WERI-Rb-1 (cell line): ENCODE measurements around the gene CYP11A1.

Experiments
- DNase-seq: peaks from one replicate; pipeline ENCODE4 v3.0.0-alpha.2; 2020
- H3K27ac ChIP-seq: fragments of 250-450 bp; sonication (Bioruptor Pico); 2 replicates; pipeline ENCODE4 v1.5.1; 2020; ENCODE audit warnings: mild to moderate bottlenecking, moderate library complexity
- H3K27me3 ChIP-seq: fragments of 250-450 bp; sonication (Bioruptor Pico); 2 replicates; pipeline ENCODE4 v1.5.1; 2021; ENCODE audit warnings: mild to moderate bottlenecking, low read depth, moderate library complexity; ENCODE audit not compliant: insufficient read depth, severe bottlenecking
- H3K36me3 ChIP-seq: fragments of 250-450 bp; sonication (Bioruptor Pico); 2 replicates; pipeline ENCODE4 v1.5.1; 2020; ENCODE audit warnings: mild to moderate bottlenecking, moderate library complexity
- H3K4me3 ChIP-seq: 2 replicates; pipeline ENCODE4 v1.5.1; 2011; ENCODE audit warnings: low read depth, mild to moderate bottlenecking, control low read depth, low read length
- H3K9me3 ChIP-seq: fragments of 250-450 bp; sonication (Bioruptor Pico); 2 replicates; pipeline ENCODE4 v1.5.1; 2021; ENCODE audit warnings: mild to moderate bottlenecking, moderate library complexity; ENCODE audit not compliant: severe bottlenecking
- CTCF ChIP-seq: IDR thresholded peaks from 2 replicates; pipeline ENCODE4 v1.5.1; 2011; ENCODE audit warnings: low read depth, mild to moderate bottlenecking, control low read depth, inconsistent platforms, low read length

The CYP11A1 gene

GRCh38 chr15:74326746-74327145 is 40.7 kb downstream of the CYP11A1 start:
- Histone ChIP-seq H3K4me3 (no peak overlapping the region), H3K27ac (no peak overlapping the region), H3K9me3 (no peaks in the 10 kb centered on the region), H3K36me3 (no peaks in the 10 kb centered on the region), H3K27me3 (no peaks in the 10 kb centered on the region)
- no peak for TF ChIP-seq CTCF
- peak; percentile 22 for DNase-seq

DNA sequence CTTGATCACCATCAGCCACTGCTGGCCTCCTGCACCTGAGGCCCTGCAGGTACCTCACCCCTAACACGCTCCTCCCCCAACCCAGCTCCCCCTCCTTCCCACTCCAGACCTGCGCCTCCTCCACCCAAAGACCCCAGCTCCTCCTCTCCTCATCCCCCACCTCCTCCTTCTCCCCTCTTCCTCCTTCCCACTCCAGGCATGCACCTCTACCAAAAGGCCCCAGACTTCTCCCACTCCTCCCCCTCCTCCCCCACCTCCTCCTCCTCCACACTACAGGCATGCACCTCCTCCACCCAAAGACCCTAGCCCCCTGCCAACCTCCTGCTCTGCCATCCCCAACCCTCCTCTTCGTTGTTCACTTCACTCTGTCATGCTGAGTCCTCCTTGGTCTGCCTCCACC is 42.7 kb downstream of the CYP11A1 start:
- no peak for TF ChIP-seq CTCF
- Histone ChIP-seq H3K36me3 (no peaks in the 10 kb centered on the region), H3K27ac (no peak overlapping the region), H3K9me3 (no peaks in the 10 kb centered on the region), H3K4me3 (no peak overlapping the region), H3K27me3 (no peaks in the 10 kb centered on the region)
- no peak for DNase-seq

DNA sequence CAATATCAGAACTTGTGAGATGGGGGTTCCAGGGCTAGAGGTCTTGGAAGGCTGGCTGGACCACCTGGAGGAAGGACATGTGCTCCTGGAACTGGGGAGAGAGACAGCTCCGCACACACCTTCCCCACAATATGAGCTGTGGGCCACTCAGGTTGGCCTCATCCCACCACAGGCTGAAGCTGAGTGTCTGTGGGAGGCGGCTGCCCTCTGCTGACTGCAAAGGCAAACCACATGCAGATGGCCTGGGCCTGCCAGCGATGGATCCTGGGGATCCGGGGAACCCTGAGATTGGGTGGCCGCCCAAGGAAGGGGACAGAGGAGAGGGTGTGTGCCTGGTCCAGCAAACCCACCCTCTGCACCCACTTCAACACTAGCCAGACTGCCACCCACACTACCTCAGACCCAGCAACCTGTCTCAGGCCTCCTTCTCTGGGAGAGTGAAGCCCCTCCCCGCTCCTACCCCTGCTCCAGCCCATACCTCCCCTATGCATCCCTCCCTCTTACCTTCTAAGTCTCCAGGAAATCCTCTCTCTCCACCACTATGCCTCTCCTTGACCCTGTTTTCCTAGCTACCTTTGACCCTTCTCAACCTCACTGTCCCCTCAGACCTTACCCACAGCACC is 44.8 kb downstream of the CYP11A1 start:
- no peaks in the 10 kb centered on the region for H3K9me3 ChIP-seq
- peak; percentile 85 for DNase-seq

GRCh38 chr15:74320352-74321247 is 46.8 kb downstream of the CYP11A1 start:
- Histone ChIP-seq H3K9me3 (no peaks in the 10 kb centered on the region), H3K27me3 (no peaks in the 10 kb centered on the region), H3K27ac (peak overlapping the region; percentile 60), H3K4me3 (no peak overlapping the region), H3K36me3 (no peaks in the 10 kb centered on the region)
- peak; percentile 95 for DNase-seq
- TF ChIP-seq CTCF, result peak; percentile 87

More for the DNA sequence above, 44.8 kb downstream of the CYP11A1 start:
- TF ChIP-seq CTCF, result peak; percentile 97
- H3K27me3 ChIP-seq, result no peaks in the 10 kb centered on the region
- no peaks in the 10 kb centered on the region for H3K36me3 ChIP-seq
- no peak overlapping the region for H3K27ac ChIP-seq
- no peak overlapping the region for H3K4me3 ChIP-seq

- TF ChIP-seq CTCF, result no peak
- peak overlapping the region; percentile 60 for H3K27ac ChIP-seq
These were observed 47.7 kb downstream of the CYP11A1 start for GRCh38 chr15:74319596-74320351.

More at GRCh38 chr15:74319596-74320351, 47.7 kb downstream of the CYP11A1 start:
- Histone ChIP-seq H3K4me3 (no peak overlapping the region), H3K36me3 (no peaks in the 10 kb centered on the region), H3K9me3 (no peaks in the 10 kb centered on the region), H3K27me3 (no peaks in the 10 kb centered on the region)
- peak; percentile 21 for DNase-seq
